ENCODE results near the gene DNAAF5. TPM values are rescaled to one million over a fixed set of nuclear protein-coding genes. Genes with fewer than 3 reads are reported as not detected.

DNAAF5 gene
- polyA plus RNA-seq, 1 experiment: 12.6 TPM

DNA sequence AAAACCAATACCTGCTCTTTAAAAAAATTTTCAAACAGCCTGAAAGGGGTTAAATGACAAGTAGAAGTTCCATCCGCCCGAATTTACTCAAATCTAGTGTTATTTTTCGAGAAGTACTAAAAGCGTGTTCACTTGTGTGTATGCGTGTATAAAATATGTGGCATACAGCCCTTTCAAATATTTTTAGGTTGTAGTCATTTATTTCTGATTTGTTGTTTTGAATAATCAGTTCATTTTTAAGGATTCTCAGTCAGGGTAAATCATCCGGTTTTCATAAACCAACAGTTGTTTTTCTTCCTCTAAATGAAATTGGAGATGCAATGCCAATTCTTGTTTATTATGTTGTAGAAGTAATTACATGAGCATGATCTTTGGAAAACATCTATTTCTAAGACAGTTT is 98.9 kb downstream of the DNAAF5 start:
- DNase-seq (ENCODE audit: low read depth, low spot score): no peak
- Histone ChIP-seq H3K27ac (ENCODE audit: low read depth, low read length) (peak overlapping the region; percentile 31), H3K4me3 (ENCODE audit: low read depth, low read length) (no peak overlapping the region), H3K27me3 (ENCODE audit: control insufficient read depth, insufficient read depth, low read length) (no peaks in the 10 kb centered on the region), H3K9me3 (ENCODE audit: control insufficient read depth, insufficient read depth, low read length) (peaks cover 11% of the 10 kb centered on the region)
- no peak for TF ChIP-seq CTCF (IDR thresholded peaks at IDR 0.05; ENCODE audit: low read depth, low read length)
- POLR2A ChIA-PET: no interaction called here
- CTCF ChIA-PET: interaction anchor here (1.2 kb wide), 1 partner anchor 48 kb away, joined by 3 read pairs; no protein-coding TSS in a partner anchor

GRCh38 chr7:826230-826917 is 99.9 kb downstream of the DNAAF5 start:
- ChIA-PET CTCF (interaction anchor here (1.2 kb wide), 1 partner anchor 47 kb away, joined by 3 read pairs; no protein-coding TSS in a partner anchor), POLR2A (interaction anchor here (0.6 kb wide), 1 partner anchor 367 kb away, joined by 3 read pairs; no protein-coding TSS in a partner anchor)
- no peak overlapping the region for H3K4me3 ChIP-seq (ENCODE audit: low read depth, low read length)

GRCh38 chr7:828793-829561 is 102.5 kb downstream of the DNAAF5 start:
- ChIA-PET POLR2A (no interaction called here), CTCF (interaction anchor here (0.7 to 0.8 kb wide), 2 partner anchors 11 to 45 kb away, joined by 3 to 9 read pairs; no protein-coding TSS in a partner anchor)
- TF ChIP-seq CTCF (IDR thresholded peaks at IDR 0.05; ENCODE audit: low read depth, low read length): no peak
- no peak overlapping the region for H3K4me3 ChIP-seq (ENCODE audit: low read depth, low read length)
- H3K9me3 ChIP-seq (ENCODE audit: control insufficient read depth, insufficient read depth, low read length): peaks cover 5% of the 10 kb centered on the region
- no peak for DNase-seq (ENCODE audit: low read depth, low spot score)
- no peaks in the 10 kb centered on the region for H3K27me3 ChIP-seq (ENCODE audit: control insufficient read depth, insufficient read depth, low read length)
- H3K27ac ChIP-seq (ENCODE audit: low read depth, low read length): no peak overlapping the region

More at GRCh38 chr7:826230-826917, 99.9 kb downstream of the DNAAF5 start:
- no peak overlapping the region for H3K27ac ChIP-seq (ENCODE audit: low read depth, low read length)
- TF ChIP-seq CTCF (IDR thresholded peaks at IDR 0.05; ENCODE audit: low read depth, low read length): no peak
- H3K27me3 ChIP-seq (ENCODE audit: control insufficient read depth, insufficient read depth, low read length): no peaks in the 10 kb centered on the region
- no peak for DNase-seq (ENCODE audit: low read depth, low spot score)
- peaks cover 11% of the 10 kb centered on the region for H3K9me3 ChIP-seq (ENCODE audit: control insufficient read depth, insufficient read depth, low read length)

DNA sequence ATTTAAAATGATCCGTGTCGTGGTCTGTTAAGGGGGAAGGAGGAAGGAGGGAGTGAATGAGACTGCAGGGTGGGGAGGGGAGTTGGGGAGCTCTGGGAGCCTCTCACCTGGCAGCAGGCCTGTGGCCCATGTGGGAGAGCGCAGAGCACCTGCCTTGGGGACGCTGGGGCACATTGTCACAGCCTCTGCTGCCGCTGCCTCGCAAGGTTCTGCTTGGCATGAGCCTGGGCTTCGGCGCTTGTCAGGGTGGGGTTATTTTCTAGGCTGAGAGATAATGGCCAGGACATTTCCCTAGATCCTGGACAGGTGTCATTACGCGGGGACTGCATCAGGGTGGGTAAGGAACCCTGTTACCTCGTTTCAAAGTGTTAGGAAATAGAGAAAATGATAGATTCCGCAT is 103.6 kb downstream of the DNAAF5 start:
- POLR2A ChIA-PET: no interaction called here
- no peak for TF ChIP-seq CTCF (IDR thresholded peaks at IDR 0.05; ENCODE audit: low read depth, low read length)
- peaks cover 2% of the 10 kb centered on the region; the same call in 1 of the 2 replicates for H3K9me3 ChIP-seq (ENCODE audit: control insufficient read depth, insufficient read depth, low read length)
- no peak overlapping the region for H3K27ac ChIP-seq (ENCODE audit: low read depth, low read length)
- H3K27me3 ChIP-seq (ENCODE audit: control insufficient read depth, insufficient read depth, low read length): no peaks in the 10 kb centered on the region
- CTCF ChIA-PET: interaction anchor here (0.8 kb wide), 1 partner anchor 44 kb away, joined by 9 read pairs; no protein-coding TSS in a partner anchor
- no peak overlapping the region for H3K4me3 ChIP-seq (ENCODE audit: low read depth, low read length)
- no peak for DNase-seq (ENCODE audit: low read depth, low spot score)

All from AG04450 (cell line).